Transverse colon (tissue), 4 donors: ENCODE data around the gene SELENOP. TPM values are rescaled to one million over a fixed set of nuclear protein-coding genes. Genes with fewer than 3 reads are reported as not detected.

Experiments used
- DNase-seq: peaks from one replicate; pipeline ENCODE4 v3.0.0-alpha.2; 2019
- H3K27ac ChIP-seq, 4 donors: fragments of 200-600 bp; sonication (generic); 2 replicates each; pipeline ENCODE4 v1.5.1; 2016 to 2018; ENCODE audit warnings: inconsistent platforms in 4 of 4
- H3K27me3 ChIP-seq: fragments of 200-600 bp; sonication (generic); 2 replicates; pipeline ENCODE4 v1.5.1; 2017; ENCODE audit warnings: inconsistent platforms
- H3K36me3 ChIP-seq, 4 donors: fragments of 200-600 bp; sonication (generic); 2 replicates each; pipeline ENCODE4 v1.5.1; 2017 to 2019; ENCODE audit warnings: inconsistent platforms in 4 of 4
- H3K4me1 ChIP-seq, 4 donors: fragments of 200-600 bp; sonication (generic); 2 replicates each; pipeline ENCODE4 v1.5.1; 2017 to 2020; ENCODE audit warnings: inconsistent platforms in 4 of 4
- H3K4me3 ChIP-seq, 4 donors: fragments of 200-600 bp; sonication (generic); 1 replicate in 1 of 4; 2 replicates in 3 of 4; pipeline versions ENCODE4 v1.5.1 to v1.6.1; 2017 to 2019; ENCODE audit warnings: inconsistent platforms in 4 of 4
- H3K9me3 ChIP-seq, 2 donors: fragments of 200-600 bp; sonication (generic); 2 replicates each; pipeline ENCODE4 v1.5.1; 2017 to 2019; ENCODE audit warnings: inconsistent platforms in 2 of 2
- CTCF ChIP-seq, 5 experiments: fragments of 200-600 bp in 3 of 5; fragments of 450-650 bp in 2 of 5; sonication (generic) in 3 of 5; IDR thresholded peaks; 1 replicate in 2 of 5; 2 replicates in 3 of 5; pipeline ENCODE4 v1.5.1; 2016 to 2017; ENCODE audit warnings: antibody characterized with exemption in 5 of 5, inconsistent platforms in 3 of 5, mild to moderate bottlenecking in 2 of 5, moderate library complexity in 1 of 5
- EP300 ChIP-seq: sonication (generic); formaldehyde crosslinking; IDR thresholded peaks from one replicate; pipeline ENCODE4 v1.6.1; 2017; ENCODE audit warnings: antibody characterized with exemption, low read depth
- POLR2A ChIP-seq: fragments of 450-650 bp; IDR thresholded peaks from one replicate; pipeline ENCODE4 v1.6.1; 2016; ENCODE audit warnings: antibody characterized with exemption, mild to moderate bottlenecking, moderate library complexity
- POLR2AphosphoS5 ChIP-seq, 3 donors: sonication (generic); formaldehyde crosslinking; IDR thresholded peaks; one replicate each; pipeline ENCODE4 v1.6.1; 2016; ENCODE audit warnings: antibody characterized with exemption in 3 of 3
- WGBS, 2 donors: methylation state at CpG; one replicate each; pipeline ENCODE4 v1.1.5; 2018; ENCODE audit warnings: low coverage in 1 of 2; 5-methylcytosine and 5-hydroxymethylcytosine counted together
- in situ Hi-C, 4 donors: fragments of 200-750 bp; cut with MboI; loops; one replicate each; pipeline versions ENCODE4 v1.15.0 to v1.15.1; 2017; ENCODE audit warnings: low sequenced_read_pairs in 3 of 4, low pct_ligation_motif_present in 1 of 4, low pct_unique_long_range_greater_than_20kb in 1 of 4
- intact Hi-C: fragments of 100-400 bp; cut with DNase I; formaldehyde crosslinking; loops from one replicate; pipeline ENCODE4 v1.15.1; 2023; ENCODE audit warnings: low total_unique reads
- total RNA-seq, 4 donors: library from RNA; depleted of rRNA; stranded (reverse); fragments of >200 nt; gene quantifications; one replicate each; pipeline ENCODE4 v1.1.0, GENCODE V29; 2016

Gene SELENOP
- total RNA-seq, 4 donors from 2014 or later: 129 to 1,504 (median 872) TPM

DNA sequence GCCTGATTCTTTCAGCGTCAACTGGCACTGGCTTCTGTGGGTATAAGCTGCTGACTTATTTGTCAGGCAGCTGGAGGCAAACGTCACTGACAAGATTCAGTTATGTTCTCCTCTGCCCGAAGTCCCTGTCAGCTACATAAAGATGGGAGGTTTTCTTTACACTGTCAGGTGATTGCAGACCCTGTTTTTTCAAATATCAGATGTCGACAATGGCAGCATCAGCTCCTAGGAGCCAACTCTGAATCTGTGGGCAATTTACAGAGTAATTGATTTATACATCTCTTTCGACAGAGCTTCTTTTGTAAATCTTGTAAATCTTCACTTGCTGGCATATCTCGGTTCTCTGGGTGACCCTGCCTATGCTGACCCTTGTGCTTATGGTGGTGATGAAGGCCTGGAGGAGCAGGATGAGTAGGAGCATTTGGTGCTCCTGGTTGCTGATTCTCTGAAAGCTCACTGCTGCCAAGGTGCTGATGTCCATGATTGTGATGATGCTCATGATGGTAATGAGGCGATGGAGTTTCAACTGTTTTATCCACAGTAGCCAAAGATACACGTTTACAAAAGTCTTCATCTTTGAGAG, 10.9 kb downstream of the SELENOP start:
- in situ Hi-C loops: no loop called here
- intact Hi-C loops: no loop called here
- 69 to 71% methylated on average over 6 to 8 of the region's 8 CpGs for WGBS, 2 donors

GRCh38 chr5:42799668-42800114, 12.0 kb downstream of the SELENOP start:
- Histone ChIP-seq H3K27ac (no peak overlapping the region), H3K27me3 (no peaks in the 10 kb centered on the region), H3K4me1 (no peaks in the 10 kb centered on the region), H3K4me3 (no peak overlapping the region), H3K9me3 (no peaks in the 10 kb centered on the region), H3K36me3 (peaks cover 0 to 34% (median 2%) of the 10 kb centered on the region in 4 donors)
- TF ChIP-seq POLR2A: peak; percentile 37
- no peak for TF ChIP-seq CTCF (IDR thresholded peaks at IDR 0.05)
- 84 to 88% methylated on average over 8 to 9 of the region's 9 CpGs for WGBS, 2 donors
- intact Hi-C loops: no loop called here
- in situ Hi-C loops: no loop called here
- no peak for DNase-seq

More for the DNA sequence above, 10.9 kb downstream of the SELENOP start:
- H3K4me1 ChIP-seq: no peaks in the 10 kb centered on the region
- TF ChIP-seq CTCF (IDR thresholded peaks at IDR 0.05) (no peak), POLR2AphosphoS5 (IDR thresholded peaks at IDR 0.05) (no peak), EP300 (no peak), POLR2A (no peak)
- H3K36me3 ChIP-seq: peaks cover 0 to 42% (median 8%) of the 10 kb centered on the region in 4 donors
- no peaks in the 10 kb centered on the region for H3K27me3 ChIP-seq
- H3K9me3 ChIP-seq: no peaks in the 10 kb centered on the region
- no peak overlapping the region for H3K4me3 ChIP-seq
- H3K27ac ChIP-seq: no peak overlapping the region
- DNase-seq: no peak

DNA sequence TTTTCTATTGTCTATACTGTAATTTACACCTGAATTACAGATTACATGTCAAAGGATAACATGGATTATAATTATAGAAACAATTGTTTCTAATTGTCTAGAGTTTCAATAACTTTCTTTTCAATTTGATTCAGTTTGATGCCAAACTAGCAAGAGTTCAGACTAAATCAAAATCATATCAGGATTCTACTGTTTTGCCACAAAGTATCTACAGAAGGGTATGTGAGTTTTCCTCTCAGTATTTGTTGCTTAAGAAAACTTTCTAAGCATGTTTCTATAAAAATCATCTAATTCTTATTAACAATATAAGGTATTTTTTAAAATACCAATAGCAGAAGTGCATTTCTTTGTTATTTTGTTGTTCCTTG, 12.5 kb downstream of the SELENOP start:
- H3K4me3 ChIP-seq: no peak overlapping the region
- intact Hi-C loops (no loop called here), in situ Hi-C loops (no loop called here)
- H3K9me3 ChIP-seq: no peaks in the 10 kb centered on the region
- no peak overlapping the region for H3K27ac ChIP-seq
- H3K36me3 ChIP-seq: peaks cover 0 to 30% (median 1%) of the 10 kb centered on the region in 4 donors
- DNase-seq: no peak
- H3K4me1 ChIP-seq: no peaks in the 10 kb centered on the region
- no peak for TF ChIP-seq POLR2AphosphoS5 (IDR thresholded peaks at IDR 0.05)
- H3K27me3 ChIP-seq: no peaks in the 10 kb centered on the region

GRCh38 chr5:42798284-42799240, 13.1 kb downstream of the SELENOP start:
- Histone ChIP-seq H3K4me1 (no peaks in the 10 kb centered on the region), H3K4me3 (no peak overlapping the region), H3K9me3 (no peaks in the 10 kb centered on the region), H3K36me3 (peaks cover 0 to 23% (median 0%) of the 10 kb centered on the region in 4 donors), H3K27ac (no peak overlapping the region), H3K27me3 (no peaks in the 10 kb centered on the region)
- 85 to 87% methylated on average over 6 of the region's 6 CpGs for WGBS, 2 donors
- TF ChIP-seq POLR2AphosphoS5 (IDR thresholded peaks at IDR 0.05): peak in 1 of 3 donors; percentile 1
- peak; percentile 13 for TF ChIP-seq POLR2A
- no peak for TF ChIP-seq CTCF (IDR thresholded peaks at IDR 0.05)
- no peak for TF ChIP-seq EP300
- no peak for DNase-seq
- intact Hi-C loops: no loop called here
- in situ Hi-C loops: no loop called here
